AML-193 (cell line): ENCODE data around the gene VASH1.
A peak's percentile ranks its signal among the peaks of the same experiment; 100 is the strongest.

Experiments used
- DNase-seq, 2 experiments: peaks; one replicate each; lab custom pipeline; 2025; lab: John Stamatoyannopoulos, UW

VASH1 gene

DNA sequence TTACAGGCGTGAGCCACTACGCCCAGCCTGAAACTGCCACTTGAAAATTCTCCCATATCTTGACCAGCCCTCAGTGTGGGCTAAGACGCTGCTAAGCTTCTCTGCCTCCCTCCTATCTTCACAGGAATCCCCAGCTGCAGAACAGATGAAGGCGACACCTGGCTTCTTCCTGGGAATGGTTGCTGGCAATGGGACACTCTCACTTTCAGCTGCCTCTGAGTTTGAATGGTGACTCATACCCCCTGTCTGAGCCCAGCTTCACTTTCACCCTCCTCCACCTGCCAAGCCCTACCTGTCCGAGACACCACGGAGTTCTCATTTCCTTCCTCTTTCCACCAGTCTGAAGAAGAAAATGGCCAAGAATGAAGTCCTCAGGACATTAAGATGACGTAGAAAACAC is 18.3 kb upstream of the VASH1 start:
- DNase-seq, result peak; percentile 86 to 90

DNA sequence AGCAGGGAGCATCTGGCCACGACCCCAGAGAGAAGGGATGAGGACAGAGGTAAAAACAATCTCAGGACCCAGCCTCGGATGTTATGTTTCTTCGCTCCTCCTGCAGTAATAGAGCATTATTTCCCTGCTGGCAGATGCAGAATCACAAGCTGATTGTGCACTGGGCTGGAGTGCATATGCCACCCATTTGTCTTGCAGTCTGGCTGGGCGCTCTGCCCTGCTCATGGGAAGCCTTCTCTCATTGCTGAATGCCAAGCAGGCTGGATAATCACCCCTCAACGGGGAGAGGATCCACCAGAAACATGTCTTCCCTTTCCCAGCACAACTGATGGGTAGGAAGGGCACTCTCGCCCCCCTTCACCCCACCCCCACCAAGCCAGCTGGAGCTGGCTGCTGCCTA is 8.5 kb upstream of the VASH1 start:
- no peak for DNase-seq

DNA sequence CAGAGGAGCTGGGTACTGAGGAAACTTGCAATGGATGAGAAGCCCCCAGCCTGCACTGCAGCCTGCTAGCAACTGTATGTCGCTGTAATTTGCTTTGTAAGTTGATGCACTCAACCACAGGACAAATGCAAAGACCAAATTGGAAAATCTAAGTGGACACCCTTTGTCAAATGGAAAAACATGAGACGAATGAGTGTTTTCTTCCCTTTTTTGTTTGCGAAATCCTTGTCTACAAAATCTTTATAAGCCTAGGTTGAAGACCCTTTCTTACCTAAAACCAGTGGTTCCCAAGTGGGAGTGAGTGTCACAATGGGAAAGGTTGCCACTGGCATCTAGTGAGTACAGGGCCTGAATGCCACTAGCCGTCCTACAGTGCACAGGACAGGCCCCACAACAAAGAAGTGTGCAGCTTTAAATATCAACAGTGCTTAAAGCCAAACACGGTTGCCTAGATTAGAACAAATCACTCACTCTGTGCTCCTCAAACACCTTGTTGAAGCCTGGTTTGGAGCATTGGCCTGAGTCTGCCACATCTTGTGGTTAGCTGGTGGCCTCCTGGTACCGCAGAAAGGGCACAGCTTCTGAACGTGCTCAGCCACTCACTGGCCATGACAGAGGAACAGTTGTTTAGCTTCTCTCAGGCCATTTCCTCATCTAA is 7.6 kb upstream of the VASH1 start:
- no peak for DNase-seq

DNA sequence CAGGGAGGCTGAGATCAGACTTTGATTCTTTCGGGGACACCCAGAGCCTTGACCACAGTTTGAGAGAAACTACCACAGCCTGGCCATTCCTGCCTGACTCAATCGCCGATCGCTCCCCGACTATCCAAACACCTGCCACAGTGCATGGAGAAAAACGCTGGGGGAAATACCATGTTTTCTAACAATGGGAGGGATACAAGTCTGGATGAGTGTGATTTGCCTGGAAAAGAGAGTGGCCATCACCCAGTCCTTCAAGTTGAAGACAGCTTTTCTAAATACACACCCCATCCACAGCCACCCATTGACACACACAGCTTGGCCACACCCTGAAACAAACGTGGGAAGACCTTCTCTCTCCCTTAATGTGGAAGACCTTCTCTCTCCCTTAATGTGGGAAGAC is 6.7 kb upstream of the VASH1 start:
- DNase-seq, result no peak

DNA sequence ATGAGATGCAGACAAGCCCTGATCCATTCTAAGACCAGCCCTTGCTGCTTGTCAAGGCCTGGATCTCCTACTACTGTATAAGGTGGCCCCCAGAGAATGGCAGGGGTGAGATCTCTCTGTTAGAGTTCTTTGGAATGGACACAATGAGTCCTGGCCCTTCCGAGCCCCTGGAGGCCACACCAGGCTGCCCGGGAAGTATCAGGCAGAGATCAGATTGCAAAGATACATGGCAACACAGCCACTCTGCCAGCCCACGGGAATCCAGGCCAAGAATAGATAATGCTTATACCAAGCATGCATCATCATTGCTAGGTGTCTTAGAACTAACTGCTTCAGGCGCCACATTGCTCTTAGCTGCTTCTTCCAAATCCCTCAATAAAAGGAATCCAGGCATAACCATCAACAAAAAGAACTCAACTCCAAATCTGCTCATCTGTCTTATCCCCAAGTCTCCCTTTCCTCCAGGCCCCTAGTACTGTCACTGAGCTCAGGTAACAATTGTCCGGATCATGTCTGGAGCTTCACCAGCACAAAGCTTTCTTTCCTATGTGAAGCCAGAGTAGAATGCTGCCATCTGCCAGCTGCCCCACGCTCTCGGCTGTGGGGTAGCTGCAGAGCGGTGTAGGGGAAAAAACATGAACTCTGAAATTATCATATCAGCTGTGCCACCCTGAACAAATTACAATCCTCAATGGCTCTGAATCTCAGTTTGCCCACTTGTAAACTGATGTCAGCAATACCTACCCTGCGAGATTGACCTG is 5.5 kb upstream of the VASH1 start:
- no peak for DNase-seq

DNA sequence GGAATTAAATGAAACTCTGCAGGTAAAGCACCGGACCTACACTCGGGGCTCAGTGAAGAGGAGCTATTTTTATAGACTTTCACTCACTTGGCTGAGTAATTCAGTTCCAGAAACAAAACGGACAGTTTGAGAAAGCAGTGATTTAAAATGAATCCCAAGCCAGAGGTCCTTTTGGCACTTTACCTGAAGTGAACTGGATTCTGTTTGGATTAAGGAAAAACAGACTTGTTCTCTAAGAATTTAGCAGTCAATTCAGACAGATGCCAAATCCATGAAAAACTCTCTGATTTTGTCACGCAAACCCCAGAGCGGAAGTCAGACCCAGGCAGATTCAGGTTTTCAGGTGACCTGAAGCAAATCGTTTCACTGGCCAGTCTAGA is 4.9 kb upstream of the VASH1 start:
- DNase-seq, result no peak

DNA sequence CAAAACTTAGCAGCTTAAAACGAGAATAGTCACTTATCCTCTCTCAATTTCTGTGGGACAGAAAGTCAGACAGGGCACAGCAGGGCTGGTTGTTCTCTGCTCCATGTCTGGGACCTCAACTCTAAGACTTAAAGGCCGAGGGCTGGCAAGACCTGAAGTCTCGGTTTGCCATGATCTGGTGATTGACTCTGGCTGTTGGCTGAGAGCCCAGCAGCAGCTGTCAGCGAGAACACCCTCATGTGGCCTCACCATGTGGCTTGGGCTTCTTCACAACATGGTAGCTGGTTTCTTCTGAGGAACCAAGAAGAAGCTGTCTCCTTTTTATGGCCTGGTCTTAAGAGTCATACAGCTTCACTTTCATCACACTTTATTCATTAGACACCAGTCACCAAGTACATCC is 1.7 kb upstream of the VASH1 start:
- no peak for DNase-seq

DNA sequence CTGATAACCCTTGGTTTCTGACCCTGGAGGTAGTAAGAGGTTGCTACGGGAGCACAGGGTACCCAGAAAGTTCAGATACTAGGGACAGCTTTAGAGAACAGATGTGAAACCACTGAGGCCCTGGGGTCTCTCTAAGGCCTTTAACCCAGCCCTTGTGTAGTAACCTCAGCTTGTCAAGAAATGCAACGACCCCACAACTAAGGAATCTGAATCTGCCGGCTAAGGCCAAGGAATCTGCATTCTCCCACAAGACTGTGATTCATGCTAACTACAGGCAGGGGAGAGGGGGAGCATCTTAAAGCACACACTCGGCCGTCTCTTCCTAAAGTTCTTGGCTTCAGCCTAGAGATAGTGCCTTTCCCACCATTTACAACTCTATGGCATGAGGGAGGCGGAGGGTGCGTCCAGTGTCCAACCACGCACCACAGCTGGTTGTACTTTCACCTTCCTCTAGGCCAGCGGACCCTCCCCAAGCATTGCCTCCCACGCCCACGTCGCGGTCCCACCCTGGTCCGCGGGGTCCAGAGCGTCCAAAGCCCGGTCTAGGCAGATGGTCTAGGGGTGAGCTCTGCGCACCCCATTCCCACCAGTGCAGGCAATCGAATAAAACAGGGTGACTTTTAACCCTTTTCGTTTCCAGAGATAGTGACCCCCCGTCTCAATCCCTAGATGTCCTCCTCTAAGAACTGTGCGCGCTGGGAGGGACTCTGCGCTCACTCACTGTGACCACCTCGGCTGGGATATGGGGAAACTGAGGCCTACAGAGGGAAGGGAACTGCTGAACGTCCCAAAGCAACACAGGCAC is 735 bp upstream of the VASH1 start:
- no peak for DNase-seq

DNA sequence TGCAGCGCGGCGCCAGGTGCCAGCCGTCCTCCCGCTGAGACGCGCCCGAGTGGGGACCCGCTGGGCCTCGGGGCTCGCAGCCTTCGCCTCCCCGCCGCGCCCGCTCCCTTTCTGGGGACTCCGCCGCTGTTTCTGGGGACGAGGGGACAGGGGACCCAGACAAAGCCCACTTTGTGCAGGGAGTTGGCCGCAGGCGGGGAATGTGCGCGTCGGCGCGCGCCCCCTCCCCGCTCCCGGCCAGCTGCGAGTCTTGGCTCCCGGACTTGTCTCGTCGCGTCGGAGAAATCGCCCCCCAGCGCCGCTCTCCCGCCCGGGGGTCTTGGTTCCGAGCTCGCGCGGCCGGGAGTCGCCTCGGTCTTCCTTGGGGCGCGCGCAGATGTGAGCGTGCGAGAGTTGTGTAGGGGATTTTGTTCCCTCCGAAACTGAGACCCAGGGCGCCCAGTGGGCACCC is 717 bp downstream of the VASH1 start:
- DNase-seq, result no peak

DNA sequence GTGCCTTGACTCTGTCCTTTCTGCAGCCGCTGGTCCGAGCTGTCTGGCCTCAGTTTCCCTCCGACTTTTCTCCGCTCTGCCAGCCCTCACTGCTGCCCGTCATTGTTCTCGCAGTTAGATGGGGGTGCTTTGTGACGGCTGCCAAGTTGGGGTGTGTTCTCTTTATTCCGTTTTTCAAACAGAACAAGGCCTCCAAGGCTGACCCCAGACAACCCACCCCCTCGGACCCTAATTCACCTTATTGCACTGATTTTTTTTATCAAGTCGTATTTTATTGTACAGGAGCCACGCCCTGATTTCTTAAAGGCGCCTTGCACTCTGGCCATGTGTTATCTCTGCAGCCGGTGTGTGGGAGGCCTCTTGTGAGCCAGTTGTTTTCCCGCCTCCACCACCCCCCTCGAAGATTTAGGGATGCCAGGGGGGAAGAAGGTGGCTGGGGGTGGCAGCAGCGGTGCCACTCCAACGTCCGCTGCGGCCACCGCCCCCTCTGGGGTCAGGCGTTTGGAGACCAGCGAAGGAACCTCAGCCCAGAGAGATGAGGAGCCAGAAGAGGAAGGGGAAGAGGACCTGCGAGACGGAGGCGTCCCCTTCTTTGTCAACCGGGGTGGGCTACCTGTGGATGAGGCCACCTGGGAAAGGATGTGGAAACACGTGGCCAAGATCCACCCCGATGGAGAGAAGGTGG is 1.3 kb downstream of the VASH1 start:
- DNase-seq, result no peak

DNA sequence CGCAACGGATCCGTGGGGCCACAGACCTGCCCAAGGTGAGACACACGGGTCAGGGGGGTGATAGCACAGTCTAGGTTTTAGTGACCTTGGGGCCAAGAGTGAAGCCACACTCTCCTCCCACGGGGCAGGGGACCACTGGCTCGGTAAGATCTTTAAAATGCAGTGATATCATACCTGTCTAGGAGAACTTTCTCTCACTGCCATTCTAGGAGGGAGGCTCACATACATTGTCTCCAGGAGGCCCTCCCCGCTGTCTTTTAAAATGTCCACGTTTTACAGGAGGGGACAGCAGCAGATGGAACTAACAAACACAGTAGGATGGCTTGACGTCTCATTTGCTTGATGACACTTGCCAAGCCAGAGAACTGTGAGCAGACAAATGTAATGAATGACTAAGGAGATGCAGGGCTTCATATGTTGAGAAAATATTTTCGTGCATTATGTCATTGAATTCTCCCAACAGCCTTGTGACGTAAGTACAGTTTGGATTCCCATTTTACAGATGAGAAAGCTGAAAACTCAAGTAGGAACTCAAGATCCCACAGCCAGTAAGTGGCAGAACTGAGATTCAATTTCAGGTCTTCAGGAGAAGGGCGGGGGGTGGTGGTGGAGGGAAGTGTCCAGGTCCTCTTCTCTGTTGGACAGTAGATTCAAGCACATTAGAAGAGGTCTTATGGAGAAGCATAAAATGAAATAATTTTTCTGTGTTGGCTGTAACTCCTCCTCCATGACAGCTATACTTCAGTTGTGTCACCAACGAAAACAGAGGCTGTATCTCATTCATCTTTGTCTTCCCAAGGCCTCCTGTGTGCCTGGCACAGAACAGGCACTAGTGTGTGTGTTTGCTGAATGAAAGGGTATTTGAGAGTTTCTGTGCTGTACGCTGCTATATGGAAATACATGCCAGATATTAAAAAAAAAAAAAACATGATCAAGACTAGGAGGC is 2.1 kb downstream of the VASH1 start:
- peak in 1 of 2 experiments; percentile 20 for DNase-seq

DNA sequence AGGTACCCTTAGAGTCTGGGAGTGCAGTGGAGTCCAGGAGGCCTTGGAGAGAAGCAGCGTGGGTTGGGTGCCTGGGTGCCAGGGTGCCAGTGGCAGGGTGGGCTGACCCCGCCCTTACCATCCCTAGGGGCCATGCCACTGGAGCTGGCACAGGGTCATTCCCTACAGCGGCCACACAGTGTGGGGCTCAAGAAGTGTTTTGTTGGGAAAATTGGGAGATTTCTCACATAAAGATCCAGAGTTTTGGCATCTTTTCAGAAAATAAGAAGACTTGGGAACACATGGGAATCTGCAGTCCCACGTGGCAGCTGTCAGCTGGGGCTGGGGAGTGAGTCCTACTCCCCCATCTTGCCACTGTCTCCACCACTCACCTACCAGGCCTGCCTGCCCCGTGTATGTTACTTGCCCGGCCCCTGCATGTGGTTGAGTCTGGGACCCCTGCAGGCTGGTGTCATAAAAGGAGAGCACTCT is 4.2 kb downstream of the VASH1 start:
- DNase-seq, result no peak

DNA sequence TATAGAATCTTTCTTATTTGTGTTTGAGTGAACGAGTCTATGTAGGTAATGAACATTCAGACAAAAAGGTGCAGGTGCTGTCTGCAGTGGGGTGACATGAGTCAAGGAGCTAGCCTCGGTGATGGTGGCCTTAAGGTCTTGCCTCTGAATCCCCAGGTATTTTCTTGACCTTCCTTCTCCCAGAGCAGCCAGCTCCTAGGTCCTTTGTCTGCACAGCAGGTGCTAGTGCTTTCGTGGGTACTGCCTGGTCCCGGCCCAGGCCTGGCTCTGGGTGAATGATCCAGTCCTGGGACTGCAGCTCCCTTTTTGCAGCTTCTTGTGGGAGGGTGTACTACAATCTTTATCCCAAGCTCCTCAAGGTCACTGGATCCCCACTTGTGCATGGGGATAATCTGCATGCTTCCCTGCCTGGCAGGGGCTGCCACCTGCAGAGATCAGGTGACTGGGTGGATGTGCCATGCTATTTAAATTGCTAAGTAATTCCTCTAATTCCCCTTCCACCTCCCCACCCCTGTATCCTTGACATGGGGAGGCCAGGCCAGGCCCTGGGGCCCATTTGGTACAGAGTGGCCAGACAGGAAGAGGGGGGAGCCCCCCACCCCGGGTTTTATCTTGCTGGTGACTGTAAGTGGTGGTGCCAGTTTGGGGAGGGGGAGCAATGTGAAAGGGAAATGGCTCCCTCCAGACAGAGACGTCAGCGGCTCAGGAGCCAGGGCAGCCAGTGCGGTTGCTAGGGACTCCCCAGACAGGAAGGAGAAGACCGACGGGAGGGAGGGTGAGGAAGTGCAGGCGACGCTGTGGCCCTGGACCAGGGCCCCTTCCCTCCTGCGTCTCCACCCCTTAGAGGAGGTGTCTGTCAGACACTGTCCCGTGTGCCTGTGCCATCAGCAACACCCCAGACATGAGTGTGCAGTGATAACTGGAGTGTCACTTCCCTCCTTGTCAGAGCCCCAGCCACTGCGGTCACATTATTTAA is 6.7 kb downstream of the VASH1 start:
- DNase-seq, result peak; percentile 90 to 91

DNA sequence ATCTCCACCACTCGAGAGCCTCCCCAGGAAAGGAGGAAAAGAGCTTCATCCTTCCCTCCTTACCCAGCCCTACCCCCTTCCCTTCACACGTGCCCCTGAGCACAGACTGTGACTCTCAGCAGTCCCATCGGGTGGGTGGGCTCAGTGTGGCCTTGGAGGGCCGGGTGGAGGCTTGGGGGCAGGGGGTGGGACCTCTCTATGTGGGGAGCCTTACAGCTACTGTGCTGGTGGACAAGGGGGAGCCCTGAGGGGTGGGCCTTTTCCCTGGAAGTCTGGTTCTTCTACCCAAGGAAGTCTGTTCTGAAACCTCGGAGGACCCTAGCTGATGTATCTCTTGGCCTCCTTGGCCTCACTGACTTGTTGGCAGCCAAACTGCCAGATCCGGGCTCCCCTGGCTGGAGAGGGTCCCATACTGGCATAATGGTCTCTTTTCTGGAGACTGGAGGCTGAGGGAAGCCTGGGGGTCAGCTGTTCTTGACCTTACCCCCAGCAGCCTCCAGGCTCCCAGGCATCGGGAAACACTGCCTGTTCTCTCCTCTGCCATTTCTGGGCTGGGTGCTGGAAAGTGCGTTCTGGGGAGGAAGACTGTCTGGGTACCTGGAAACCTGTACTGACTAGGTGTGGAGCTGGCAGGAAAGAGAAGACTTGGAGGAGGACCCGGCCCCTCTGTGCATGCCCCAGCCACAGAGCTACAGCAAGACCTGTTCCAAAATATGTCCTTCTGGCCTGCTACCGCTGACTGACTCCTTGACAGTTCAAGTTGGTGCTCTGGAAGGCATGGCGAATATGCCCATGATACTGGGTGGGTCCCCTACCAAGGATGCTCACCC is 7.6 kb downstream of the VASH1 start:
- no peak for DNase-seq

DNA sequence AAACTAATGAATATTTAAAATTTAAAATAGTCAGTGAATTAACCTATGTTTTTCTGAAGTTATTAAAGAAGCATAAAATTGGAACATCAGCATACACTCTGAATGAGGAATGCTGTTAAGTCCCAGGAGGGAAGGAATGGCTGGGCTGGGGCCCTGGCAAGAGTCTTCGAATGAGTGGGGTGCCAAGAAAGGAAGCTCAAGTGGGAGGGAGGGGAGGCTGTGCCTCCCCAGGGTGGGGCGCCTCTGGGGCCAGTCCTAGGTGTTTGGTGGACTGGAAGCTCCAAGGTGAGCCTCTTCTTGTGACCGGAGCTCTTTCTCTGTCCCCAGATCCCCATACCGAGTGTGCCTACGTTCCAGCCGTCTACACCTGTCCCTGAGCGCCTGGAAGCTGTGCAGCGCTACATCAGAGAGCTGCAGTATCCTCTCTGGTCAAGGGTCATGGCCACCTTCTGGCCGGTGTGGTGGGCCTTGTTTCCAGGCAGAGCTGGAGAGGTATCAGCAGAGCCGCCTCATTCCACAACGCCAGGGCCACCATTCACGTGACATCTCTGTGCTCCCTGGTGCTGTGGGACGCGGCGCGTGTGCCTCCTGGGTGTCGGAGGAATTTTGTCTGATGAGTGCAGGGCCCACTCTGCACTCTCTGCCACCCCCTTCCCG is 8.5 kb downstream of the VASH1 start:
- DNase-seq, result no peak

DNA sequence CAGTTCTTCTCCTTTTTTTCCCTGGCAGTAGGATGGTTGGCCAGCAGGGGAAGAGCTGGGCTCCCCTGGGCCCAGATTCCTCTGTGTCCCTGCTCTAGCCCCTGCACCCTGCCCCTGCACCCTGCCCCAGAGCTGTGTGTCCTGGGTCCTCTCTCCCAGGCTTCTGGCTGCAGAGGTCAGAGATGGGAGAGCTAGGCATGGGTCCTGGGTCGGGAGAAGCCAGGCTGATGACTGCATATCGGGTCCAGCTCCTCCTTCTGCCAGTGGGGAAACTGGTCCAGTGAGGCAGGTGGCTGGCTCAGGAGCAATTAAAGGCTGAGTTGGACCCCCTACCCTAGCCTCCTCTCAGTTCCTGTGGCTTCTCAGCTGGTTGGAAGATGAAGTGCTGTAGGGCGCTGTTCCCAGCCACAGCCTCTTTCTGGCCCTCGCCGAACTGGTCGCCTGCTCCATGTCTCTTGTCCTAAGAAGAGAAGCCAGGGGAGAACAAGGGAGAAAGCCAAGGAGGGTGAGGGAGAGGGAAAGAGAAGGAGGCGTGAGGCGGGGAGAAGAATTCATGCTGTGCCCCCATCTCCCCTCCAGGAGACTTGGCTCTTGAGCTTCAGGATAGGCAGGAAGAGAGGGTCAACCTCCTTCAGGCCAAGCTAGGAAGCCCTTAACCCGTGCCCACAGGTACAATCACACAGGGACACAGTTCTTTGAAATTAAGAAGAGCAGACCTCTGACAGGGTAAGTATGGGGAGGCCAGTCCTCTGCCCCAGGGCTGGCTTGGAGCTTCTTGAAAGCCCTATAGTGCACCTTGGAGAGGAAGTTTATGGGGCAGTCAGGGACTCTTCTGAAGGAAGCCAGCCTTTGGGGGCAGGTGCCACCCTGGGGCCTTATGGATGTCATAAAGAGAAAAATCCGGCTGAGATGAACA is 9.5 kb downstream of the VASH1 start:
- no peak for DNase-seq

DNA sequence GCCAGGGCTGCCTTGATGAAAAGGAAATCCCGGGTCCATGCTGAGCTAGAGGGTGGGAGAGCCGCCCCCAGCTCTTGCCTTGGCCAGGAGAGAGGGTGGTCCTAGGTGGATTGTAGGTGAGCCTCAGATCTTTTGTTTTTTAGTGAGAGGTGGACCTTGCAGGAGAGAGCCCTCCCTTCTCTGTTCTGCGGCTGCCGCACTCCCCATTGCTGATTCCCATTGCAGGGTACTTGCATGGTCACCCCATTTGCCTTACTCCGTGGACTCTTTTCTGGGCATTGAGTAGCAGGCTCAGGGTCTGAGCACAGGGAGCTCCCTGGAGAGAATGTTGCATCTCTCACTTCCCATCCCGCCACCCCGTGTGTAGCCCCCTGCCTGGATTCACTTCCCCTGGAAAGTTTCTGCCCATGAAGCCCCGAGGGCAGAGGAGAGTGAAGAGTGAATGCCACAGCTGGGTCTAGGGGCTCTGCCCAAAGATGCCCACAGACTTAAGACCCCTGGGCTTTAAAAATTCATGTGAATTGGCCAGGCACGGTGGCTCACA is 10.2 kb downstream of the VASH1 start:
- no peak for DNase-seq
